Smooth muscle cell (in vitro differentiated cells): ENCODE results near the gene STAG2. TPM values are rescaled to one million over a fixed set of nuclear protein-coding genes. Genes with fewer than 3 reads are reported as not detected.
A peak's percentile ranks its signal among the peaks of the same experiment; 100 is the strongest.

ENCODE experiments used
- DNase-seq: peaks from one replicate; lab custom pipeline; 2025; ENCODE audit not compliant: unreplicated experiment; lab: John Stamatoyannopoulos, UW
- H2AFZ ChIP-seq: fragments of 200-600 bp; sonication (generic); 2 replicates; pipeline ENCODE4 v1.6.0; 2016; ENCODE audit warnings: antibody characterized with exemption, low read depth, mild to moderate bottlenecking
- H3F3A ChIP-seq: fragments of 200-600 bp; sonication (generic); 2 replicates; pipeline ENCODE4 v1.6.0; 2017; ENCODE audit warnings: antibody characterized with exemption, low read depth
- H3K27ac ChIP-seq: fragments of 200-600 bp; sonication (generic); 2 replicates; pipeline ENCODE4 v1.5.1; 2016; ENCODE audit warnings: low read depth, mild to moderate bottlenecking
- H3K27me3 ChIP-seq: fragments of 200-600 bp; sonication (generic); 2 replicates; pipeline ENCODE4 v1.6.1; 2016; ENCODE audit warnings: low read depth, mild to moderate bottlenecking
- H3K36me3 ChIP-seq: fragments of 200-600 bp; sonication (generic); 2 replicates; pipeline ENCODE4 v1.5.1; 2016; ENCODE audit warnings: low read depth
- H3K4me1 ChIP-seq: fragments of 200-600 bp; sonication (generic); 2 replicates; pipeline ENCODE4 v1.5.1; 2016; ENCODE audit warnings: low read depth
- H3K4me2 ChIP-seq: fragments of 200-600 bp; sonication (generic); 2 replicates; pipeline ENCODE4 v1.6.0; 2016; ENCODE audit warnings: mild to moderate bottlenecking
- H3K4me3 ChIP-seq: fragments of 200-600 bp; sonication (generic); 2 replicates; pipeline ENCODE4 v1.5.1; 2016; ENCODE audit warnings: mild to moderate bottlenecking
- H3K79me2 ChIP-seq: fragments of 200-600 bp; sonication (generic); 2 replicates; pipeline ENCODE4 v1.6.0; 2016; ENCODE audit warnings: low read depth, mild to moderate bottlenecking
- H3K9ac ChIP-seq: fragments of 200-600 bp; sonication (generic); 2 replicates; pipeline ENCODE4 v1.6.0; 2016; ENCODE audit warnings: low read depth
- H3K9me3 ChIP-seq: fragments of 200-600 bp; sonication (generic); replicated peaks from 2 replicates; pipeline ENCODE4 v1.5.1; 2016; ENCODE audit warnings: low read depth
- H4K20me1 ChIP-seq: fragments of 200-600 bp; sonication (generic); 2 replicates; pipeline ENCODE4 v1.6.0; 2016; ENCODE audit warnings: low read depth
- WGBS: methylation state at CpG from one replicate; pipeline ENCODE4 v1.1.7; 2016; ENCODE audit warnings: low lambda C conversion rate; 5-methylcytosine and 5-hydroxymethylcytosine counted together
- polyA plus RNA-seq: library from polyadenylated mRNA; unstranded; fragments of >200 nt; fragmentation: Nextera tagmentation; extraction: Ambion mirVana; gene quantifications from 2 replicates; pipeline ENCODE4 v1.2.1, GENCODE V29; 2016
- total RNA-seq: library from RNA; depleted of rRNA; stranded (reverse); fragments of >200 nt; gene quantifications from 2 replicates; pipeline ENCODE4 v1.2.3, GENCODE V29; 2014
- TF ChIP-seq, protein P1 (sequence below): fragments of 200-600 bp; sonication (generic); IDR thresholded peaks from 2 replicates; pipeline ENCODE4 v1.5.1; 2017; ENCODE audit warnings: borderline replicate concordance, mild to moderate bottlenecking, antibody characterized with exemption; ENCODE audit not compliant: insufficient read depth, poor library complexity, severe bottlenecking

STAG2 gene
- total and polyA plus RNA-seq, 2 experiments from 2014 or later, result 14.3 to 62.4 TPM

DNA sequence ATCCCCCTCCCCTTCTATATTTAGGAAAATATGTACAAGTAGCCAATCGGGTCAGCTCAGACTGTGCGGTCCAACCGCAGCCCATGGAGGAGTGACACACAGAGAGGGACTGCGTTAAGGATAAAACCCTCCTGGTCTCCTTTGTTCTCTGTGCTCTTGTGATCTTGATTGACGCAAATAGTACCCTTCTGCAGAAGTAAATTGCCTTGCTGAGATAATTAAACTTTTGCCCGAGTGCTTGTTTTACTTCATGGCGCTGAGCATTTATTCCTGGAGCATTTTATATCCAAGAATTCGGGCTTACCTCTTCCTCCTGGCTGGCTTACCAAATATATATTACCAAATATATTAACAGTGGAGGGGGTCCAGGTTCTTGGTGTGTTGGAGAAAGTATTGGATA is 184.2 kb downstream of the STAG2 start:
- WGBS, result 76% methylated on average over 8 of the region's 8 CpGs
- TF ChIP-seq, protein P1, sequence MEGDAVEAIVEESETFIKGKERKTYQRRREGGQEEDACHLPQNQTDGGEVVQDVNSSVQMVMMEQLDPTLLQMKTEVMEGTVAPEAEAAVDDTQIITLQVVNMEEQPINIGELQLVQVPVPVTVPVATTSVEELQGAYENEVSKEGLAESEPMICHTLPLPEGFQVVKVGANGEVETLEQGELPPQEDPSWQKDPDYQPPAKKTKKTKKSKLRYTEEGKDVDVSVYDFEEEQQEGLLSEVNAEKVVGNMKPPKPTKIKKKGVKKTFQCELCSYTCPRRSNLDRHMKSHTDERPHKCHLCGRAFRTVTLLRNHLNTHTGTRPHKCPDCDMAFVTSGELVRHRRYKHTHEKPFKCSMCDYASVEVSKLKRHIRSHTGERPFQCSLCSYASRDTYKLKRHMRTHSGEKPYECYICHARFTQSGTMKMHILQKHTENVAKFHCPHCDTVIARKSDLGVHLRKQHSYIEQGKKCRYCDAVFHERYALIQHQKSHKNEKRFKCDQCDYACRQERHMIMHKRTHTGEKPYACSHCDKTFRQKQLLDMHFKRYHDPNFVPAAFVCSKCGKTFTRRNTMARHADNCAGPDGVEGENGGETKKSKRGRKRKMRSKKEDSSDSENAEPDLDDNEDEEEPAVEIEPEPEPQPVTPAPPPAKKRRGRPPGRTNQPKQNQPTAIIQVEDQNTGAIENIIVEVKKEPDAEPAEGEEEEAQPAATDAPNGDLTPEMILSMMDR, result no peak

DNA sequence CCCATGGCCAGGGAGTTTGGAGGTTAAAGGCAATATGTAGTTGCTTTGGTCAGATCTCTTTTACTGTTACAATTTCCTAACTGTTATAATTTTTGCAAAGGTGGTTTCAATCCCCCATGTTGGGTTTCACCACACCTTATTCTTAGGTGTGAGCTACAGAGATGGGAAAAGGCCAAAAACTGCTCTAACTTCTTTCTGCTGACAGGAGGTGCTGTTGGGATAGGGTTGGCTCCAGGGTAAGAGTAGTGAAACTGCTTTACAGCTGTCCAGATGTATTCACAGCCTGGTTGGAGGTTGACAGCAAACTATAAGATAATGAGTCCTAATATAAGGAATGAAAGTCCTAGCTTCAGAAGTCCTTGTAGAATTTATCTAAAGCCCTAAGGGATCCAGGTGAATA is 189.7 kb downstream of the STAG2 start:
- no peak for DNase-seq
- H3K9me3 ChIP-seq, result no peaks in the 10 kb centered on the region
- H3K4me1 ChIP-seq, result no peaks in the 10 kb centered on the region
- no peak overlapping the region for H3K9ac ChIP-seq
- H4K20me1 ChIP-seq, result no peaks in the 10 kb centered on the region
- no peaks in the 10 kb centered on the region for H3K36me3 ChIP-seq
- H3K4me3 ChIP-seq, result no peak overlapping the region
- H3K79me2 ChIP-seq, result no peaks in the 10 kb centered on the region
- H3K27me3 ChIP-seq, result no peaks in the 10 kb centered on the region
- no peak overlapping the region for H3K4me2 ChIP-seq
- H2AFZ ChIP-seq, result no peak overlapping the region
- TF ChIP-seq, protein P1, result no peak
- H3K27ac ChIP-seq, result no peak overlapping the region
- no peaks in the 10 kb centered on the region for H3F3A ChIP-seq

More for the DNA sequence above, 184.2 kb downstream of the STAG2 start:
- H3K36me3 ChIP-seq, result no peaks in the 10 kb centered on the region
- H3K27me3 ChIP-seq, result no peaks in the 10 kb centered on the region
- H3K27ac ChIP-seq, result no peak overlapping the region
- no peaks in the 10 kb centered on the region for H3K4me1 ChIP-seq
- no peak overlapping the region for H3K9ac ChIP-seq
- no peak overlapping the region for H2AFZ ChIP-seq
- no peaks in the 10 kb centered on the region for H4K20me1 ChIP-seq
- H3K79me2 ChIP-seq, result no peaks in the 10 kb centered on the region
- H3F3A ChIP-seq, result no peaks in the 10 kb centered on the region
- no peaks in the 10 kb centered on the region for H3K9me3 ChIP-seq
- no peak overlapping the region for H3K4me3 ChIP-seq
- DNase-seq, result no peak
- H3K4me2 ChIP-seq, result peak overlapping the region; percentile 74

Other genes starting within 250 kb of the STAG2 start
- 113 and 115 TPM in 2 replicates for gene THOC2, start 228.7 kb upstream of the STAG2 start, total RNA-seq
- gene THOC2, start 228.7 kb upstream of the STAG2 start, polyA plus RNA-seq, result 56.8 and 66.0 TPM in 2 replicates
- 24.5 and 37.7 TPM in 2 replicates for gene XIAP, start 101.7 kb upstream of the STAG2 start, total RNA-seq
- gene XIAP, start 101.7 kb upstream of the STAG2 start, polyA plus RNA-seq, result 8.5 and 12.4 TPM in 2 replicates